K562 (cell line): ENCODE results near the gene COQ2. TPM values are rescaled to one million over a fixed set of nuclear protein-coding genes. Genes with fewer than 3 reads are reported as not detected.

Experiments used
- ARID4B ChIP-seq: sonication (generic); formaldehyde crosslinking; IDR thresholded peaks from 2 replicates; pipeline ENCODE4 v1.8.0; 2022; ENCODE audit warnings: mild to moderate bottlenecking, missing genetic modification reagents
- ATF3 ChIP-seq, 2 experiments: fragments of 450-650 bp in 1 of 2; sonication (generic) in 1 of 2; formaldehyde crosslinking in 1 of 2; IDR thresholded peaks in 1 of 2; conservative IDR thresholded peaks in 1 of 2; 2 replicates each; pipeline versions ENCODE4 v1.6.1 to v1.8.1; 2016 to 2023; ENCODE audit warnings: mild to moderate bottlenecking in 2 of 2, moderate library complexity in 2 of 2, inconsistent platforms in 1 of 2, missing genetic modification reagents in 1 of 2
- BCLAF1 ChIP-seq, 2 experiments: fragments of 450-650 bp in 1 of 2; IDR thresholded peaks; 2 replicates each; pipeline ENCODE4 v1.6.1; 2011 to 2017; ENCODE audit warnings: low read depth in 2 of 2, antibody characterized with exemption in 1 of 2, borderline replicate concordance in 1 of 2, low read length in 1 of 2, mild to moderate bottlenecking in 1 of 2, mixed read lengths in 1 of 2; ENCODE audit not compliant: control insufficient read depth in 1 of 2
- ESRRA ChIP-seq: fragments of 450-650 bp; IDR thresholded peaks from 2 replicates; pipeline ENCODE4 v1.6.1; 2014; ENCODE audit warnings: low read depth, mild to moderate bottlenecking, moderate library complexity, borderline replicate concordance
- KLF16 ChIP-seq: IDR thresholded peaks from 2 replicates; pipeline ENCODE4 v1.6.1; 2016; ENCODE audit warnings: antibody characterized with exemption
- MEF2D ChIP-seq: conservative IDR thresholded peaks from 2 replicates; pipeline ENCODE4 v1.6.1; 2016; ENCODE audit warnings: low read depth, missing genetic modification characterization, missing compliant biosample characterization
- MXI1 ChIP-seq: IDR thresholded peaks from 2 replicates; pipeline ENCODE4 v1.6.1; 2011; ENCODE audit warnings: low read depth, mild to moderate bottlenecking, improper control_type of control experiment, low read length
- NFE2 ChIP-seq: IDR thresholded peaks from 2 replicates; pipeline ENCODE4 v1.6.1; 2014; ENCODE audit warnings: antibody characterized with exemption, low read depth
- PCBP2 ChIP-seq: fragments of 200-400 bp; formaldehyde crosslinking; IDR thresholded peaks from 2 replicates; pipeline ENCODE4 v1.6.1; 2018; ENCODE audit warnings: low read length, low read depth, mild to moderate bottlenecking, moderate library complexity; ENCODE audit not compliant: poor library complexity, severe bottlenecking
- RERE ChIP-seq: sonication (generic); formaldehyde crosslinking; IDR thresholded peaks from 2 replicates; pipeline ENCODE4 v1.8.0; 2023; ENCODE audit warnings: missing genetic modification reagents, mild to moderate bottlenecking, borderline replicate concordance
- polyA plus RNA-seq, 8 experiments: library from polyadenylated mRNA; depleted of rRNA in 4 of 8; stranded (reverse) in 5 of 8; unstranded in 3 of 8; fragments of >200 nt; fragmentation: Nextera tagmentation in 2 of 8; fragmentation: Illumina TruSeq in 1 of 8; extraction: Ambion mirVana in 2 of 8; extraction: Trizol in 1 of 8; gene quantifications; 2 replicates each; pipeline versions ENCODE4 v1.2.1 to v1.2.3, GENCODE V29; 2011 to 2014; ENCODE audit warnings: inconsistent platforms in 1 of 8, missing spikeins in 1 of 8
- total RNA-seq, 7 experiments: library from RNA; depleted of rRNA in 6 of 7; stranded (reverse); fragments of >200 nt in 6 of 7; fragmentation: Illumina TruSeq in 2 of 7; extraction: Trizol in 2 of 7; gene quantifications; 2 replicates each; pipeline versions ENCODE4 v1.2.1 to v1.2.3, GENCODE V29; 2011 to 2021; ENCODE audit warnings: low replicate concordance in 1 of 7

The COQ2 gene
- total and polyA plus RNA-seq, 9 of the 15 experiments (the other 6 are each of a cell fraction or from before 2014, with no cell fraction given), result 1.9 to 13.5 (median 11.8) TPM

GRCh38 chr4:83284193-83285054, at the start of gene COQ2 (continued):
- TF ChIP-seq RERE (CRISPR knock-in tag) (no peak), KLF16 (no peak), MEF2D (tag) (no peak), ESRRA (peak; percentile 62; the same call in 1 of the 2 replicates), BCLAF1 (IDR thresholded peaks at IDR 0.05; ENCODE audit: borderline replicate concordance in 1 of 2, control insufficient read depth in 1 of 2, low read depth in 2 of 2, low read length in 1 of 2) (no peak), ARID4B (CRISPR knock-in tag) (peak; percentile 94), NFE2 (0 out of 2 replicates have a peak, but pooled peaks have one; percentile 15), MXI1 (no peak), ATF3 (IDR thresholded peaks at IDR 0.05) (peak; percentile 73), ATF3 (CRISPR knock-in tag; conservative IDR thresholded peaks at IDR 0.05) (0 out of 2 replicates have a peak, but pooled peaks have one; percentile 8), PCBP2 (no peak)
